HepG2 (cell line): ENCODE measurements around the gene P2RX5. TPM values are rescaled to one million over a fixed set of nuclear protein-coding genes. Genes with fewer than 3 reads are reported as not detected.

Source experiments
- FOXK2 ChIP-seq: fragments of 450-650 bp; IDR thresholded peaks from 2 replicates; pipeline ENCODE4 v1.6.1; 2016
- HNRNPH1 ChIP-seq: fragments of 200-400 bp; formaldehyde crosslinking; optimal IDR thresholded peaks from 2 replicates; pipeline ENCODE3; 2017; ENCODE audit warnings: mild to moderate bottlenecking, low read depth, low read length
- HNRNPLL ChIP-seq: fragments of 200-400 bp; formaldehyde crosslinking; IDR thresholded peaks from 2 replicates; pipeline ENCODE4 v1.6.1; 2017; ENCODE audit warnings: mild to moderate bottlenecking, low read depth, low read length; ENCODE audit not compliant: poor library complexity, severe bottlenecking
- IKZF1 ChIP-seq: fragments of 450-650 bp; IDR thresholded peaks from 2 replicates; pipeline ENCODE4 v1.7.1; 2016
- KLF11 ChIP-seq: IDR thresholded peaks from 2 replicates; pipeline ENCODE4 v1.6.1; 2016; ENCODE audit warnings: missing compliant biosample characterization
- REPIN1 ChIP-seq: sonication (generic); formaldehyde crosslinking; IDR thresholded peaks from 2 replicates; pipeline ENCODE4 v1.8.0; 2022; ENCODE audit warnings: missing genetic modification reagents, low read depth, mild to moderate bottlenecking, borderline replicate concordance
- SRSF1 ChIP-seq: fragments of 200-400 bp; formaldehyde crosslinking; optimal IDR thresholded peaks from 2 replicates; pipeline ENCODE3; 2017; ENCODE audit warnings: mild to moderate bottlenecking, low read depth, low read length, moderate library complexity
- ZFP36L1 ChIP-seq: sonication (generic); formaldehyde crosslinking; IDR thresholded peaks from 2 replicates; pipeline ENCODE4 v1.8.0; 2022; ENCODE audit warnings: mild to moderate bottlenecking, missing genetic modification reagents, moderate library complexity
- ZFY ChIP-seq: sonication (generic); formaldehyde crosslinking; IDR thresholded peaks from 2 replicates; pipeline ENCODE4 v1.4.0; 2020; ENCODE audit warnings: missing genetic modification reagents
- ZIK1 ChIP-seq: sonication (generic); formaldehyde crosslinking; IDR thresholded peaks from 2 replicates; pipeline ENCODE4 v1.5.0; 2020; ENCODE audit warnings: mild to moderate bottlenecking, low read depth, missing genetic modification reagents, borderline replicate concordance
- ZMYM4 ChIP-seq: sonication (generic); formaldehyde crosslinking; IDR thresholded peaks from 2 replicates; pipeline ENCODE4 v1.8.1; 2023; ENCODE audit warnings: mild to moderate bottlenecking, missing genetic modification reagents
- ZNF138 ChIP-seq: sonication (generic); formaldehyde crosslinking; IDR thresholded peaks from 2 replicates; pipeline ENCODE4 v1.5.0; 2020; ENCODE audit warnings: mild to moderate bottlenecking, low read depth, missing genetic modification reagents
- ZNF205 ChIP-seq: IDR thresholded peaks from 2 replicates; pipeline ENCODE4 v1.6.1; 2018; ENCODE audit warnings: missing biosample characterization, missing genetic modification reagents
- ZNF230 ChIP-seq: sonication (generic); formaldehyde crosslinking; IDR thresholded peaks from 2 replicates; pipeline ENCODE4 v1.4.0; 2020; ENCODE audit warnings: mild to moderate bottlenecking, missing genetic modification reagents
- ZNF432 ChIP-seq: sonication (generic); formaldehyde crosslinking; IDR thresholded peaks from 2 replicates; pipeline ENCODE4 v1.5.0; 2020; ENCODE audit warnings: missing genetic modification reagents, mild to moderate bottlenecking, borderline replicate concordance
- ZNF510 ChIP-seq: sonication (generic); formaldehyde crosslinking; IDR thresholded peaks from 2 replicates; pipeline ENCODE4 v1.4.0; 2020; ENCODE audit warnings: low read depth, mild to moderate bottlenecking, missing genetic modification reagents
- ZSCAN9 ChIP-seq: IDR thresholded peaks from 2 replicates; pipeline ENCODE4 v1.6.1; 2016; ENCODE audit warnings: borderline replicate concordance
- polyA plus RNA-seq, 8 experiments: library from polyadenylated mRNA; depleted of rRNA in 3 of 8; stranded (reverse) in 7 of 8; unstranded in 1 of 8; fragments of >200 nt; fragmentation: Illumina TruSeq in 4 of 8; extraction: Trizol in 4 of 8; gene quantifications; 2 replicates each; pipeline versions ENCODE4 v1.2.1 to v1.2.3, GENCODE V29; 2011 to 2016; ENCODE audit warnings: low read depth in 4 of 8, missing spikeins in 1 of 8, mixed read lengths in 1 of 8; ENCODE audit not compliant: insufficient read depth in 1 of 8
- total RNA-seq, 5 experiments: library from RNA; depleted of rRNA; stranded (reverse); fragments of >200 nt; fragmentation: Illumina TruSeq; extraction: Trizol; gene quantifications; 2 replicates each; pipeline ENCODE4 v1.2.3, GENCODE V29; 2016; ENCODE audit warnings: low read depth in 1 of 5
- TF ChIP-seq, protein P1 (sequence below): IDR thresholded peaks from 2 replicates; pipeline ENCODE4 v1.6.1; 2016
- TF ChIP-seq, protein P2 (sequence below): sonication (generic); formaldehyde crosslinking; IDR thresholded peaks from 2 replicates; pipeline ENCODE4 v1.4.0; 2020; ENCODE audit warnings: missing genetic modification reagents, borderline replicate concordance
- TF ChIP-seq, protein P3 (sequence below): IDR thresholded peaks from 2 replicates; pipeline ENCODE4 v1.6.1; 2016; ENCODE audit warnings: mild to moderate bottlenecking, missing biosample characterization, missing genetic modification reagents
- TF ChIP-seq, protein P4 (sequence below): sonication (generic); formaldehyde crosslinking; IDR thresholded peaks from 2 replicates; pipeline ENCODE4 v1.5.0; 2020; ENCODE audit warnings: missing genetic modification reagents
- TF ChIP-seq, protein P5 (sequence below): sonication (generic); formaldehyde crosslinking; IDR thresholded peaks from 2 replicates; pipeline ENCODE4 v1.8.1; 2023; ENCODE audit warnings: mild to moderate bottlenecking, inconsistent platforms, moderate library complexity, missing genetic modification reagents, borderline replicate concordance
- TF ChIP-seq, protein P6 (sequence below): sonication (generic); formaldehyde crosslinking; IDR thresholded peaks from 2 replicates; pipeline ENCODE4 v1.5.1; 2020; ENCODE audit warnings: missing genetic modification reagents, mild to moderate bottlenecking, borderline replicate concordance

Gene P2RX5
- total and polyA plus RNA-seq, 2 of the 13 experiments (the other 11 are each of a cell fraction or from before 2014, with no cell fraction given) = 0.95 to 1.7 TPM

DNA sequence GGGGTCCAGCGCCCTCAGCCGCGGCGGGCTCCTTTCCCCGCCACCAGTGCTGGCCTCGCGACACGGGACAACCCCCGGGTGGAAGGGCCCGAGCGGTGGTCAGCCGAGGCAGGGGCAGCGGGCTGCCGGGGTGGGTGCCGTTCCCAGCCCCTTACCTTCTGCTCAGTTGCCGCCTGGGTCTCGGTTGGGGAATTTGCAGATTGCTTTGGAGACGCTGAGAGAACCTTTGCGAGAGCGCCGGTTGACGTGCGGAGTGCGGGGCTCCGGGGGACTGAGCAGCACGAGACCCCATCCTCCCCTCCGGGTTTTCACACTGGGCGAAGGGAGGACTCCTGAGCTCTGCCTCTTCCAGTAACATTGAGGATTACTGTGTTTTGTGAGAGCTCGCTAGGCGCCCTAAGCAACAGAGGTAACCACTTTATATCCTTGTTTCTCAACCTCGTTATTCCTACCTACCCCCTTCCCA, 59.0 kb downstream of the P2RX5 start (continued):
- TF ChIP-seq, protein P1, sequence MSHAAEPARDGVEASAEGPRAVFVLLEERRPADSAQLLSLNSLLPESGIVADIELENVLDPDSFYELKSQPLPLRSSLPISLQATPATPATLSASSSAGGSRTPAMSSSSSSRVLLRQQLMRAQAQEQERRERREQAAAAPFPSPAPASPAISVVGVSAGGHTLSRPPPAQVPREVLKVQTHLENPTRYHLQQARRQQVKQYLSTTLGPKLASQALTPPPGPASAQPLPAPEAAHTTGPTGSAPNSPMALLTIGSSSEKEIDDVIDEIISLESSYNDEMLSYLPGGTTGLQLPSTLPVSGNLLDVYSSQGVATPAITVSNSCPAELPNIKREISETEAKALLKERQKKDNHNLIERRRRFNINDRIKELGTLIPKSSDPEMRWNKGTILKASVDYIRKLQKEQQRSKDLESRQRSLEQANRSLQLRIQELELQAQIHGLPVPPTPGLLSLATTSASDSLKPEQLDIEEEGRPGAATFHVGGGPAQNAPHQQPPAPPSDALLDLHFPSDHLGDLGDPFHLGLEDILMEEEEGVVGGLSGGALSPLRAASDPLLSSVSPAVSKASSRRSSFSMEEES = no peak
- TF ChIP-seq, protein P2, sequence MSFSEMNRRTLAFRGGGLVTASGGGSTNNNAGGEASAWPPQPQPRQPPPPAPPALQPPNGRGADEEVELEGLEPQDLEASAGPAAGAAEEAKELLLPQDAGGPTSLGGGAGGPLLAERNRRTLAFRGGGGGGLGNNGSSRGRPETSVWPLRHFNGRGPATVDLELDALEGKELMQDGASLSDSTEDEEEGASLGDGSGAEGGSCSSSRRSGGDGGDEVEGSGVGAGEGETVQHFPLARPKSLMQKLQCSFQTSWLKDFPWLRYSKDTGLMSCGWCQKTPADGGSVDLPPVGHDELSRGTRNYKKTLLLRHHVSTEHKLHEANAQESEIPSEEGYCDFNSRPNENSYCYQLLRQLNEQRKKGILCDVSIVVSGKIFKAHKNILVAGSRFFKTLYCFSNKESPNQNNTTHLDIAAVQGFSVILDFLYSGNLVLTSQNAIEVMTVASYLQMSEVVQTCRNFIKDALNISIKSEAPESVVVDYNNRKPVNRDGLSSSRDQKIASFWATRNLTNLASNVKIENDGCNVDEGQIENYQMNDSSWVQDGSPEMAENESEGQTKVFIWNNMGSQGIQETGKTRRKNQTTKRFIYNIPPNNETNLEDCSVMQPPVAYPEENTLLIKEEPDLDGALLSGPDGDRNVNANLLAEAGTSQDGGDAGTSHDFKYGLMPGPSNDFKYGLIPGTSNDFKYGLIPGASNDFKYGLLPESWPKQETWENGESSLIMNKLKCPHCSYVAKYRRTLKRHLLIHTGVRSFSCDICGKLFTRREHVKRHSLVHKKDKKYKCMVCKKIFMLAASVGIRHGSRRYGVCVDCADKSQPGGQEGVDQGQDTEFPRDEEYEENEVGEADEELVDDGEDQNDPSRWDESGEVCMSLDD (CRISPR knock-in tag) = no peak
- no peak for TF ChIP-seq IKZF1
- TF ChIP-seq ZSCAN9 = 0 out of 2 replicates have a peak, but pooled peaks have one; percentile 3
- no peak for TF ChIP-seq ZFP36L1 (CRISPR knock-in tag)
- TF ChIP-seq ZNF510 (CRISPR knock-in tag) = no peak
- TF ChIP-seq ZNF230 (CRISPR knock-in tag) = peak; percentile 54; the same call in 1 of the 2 replicates
- TF ChIP-seq REPIN1 (CRISPR knock-in tag) = no peak
- TF ChIP-seq, protein P3, sequence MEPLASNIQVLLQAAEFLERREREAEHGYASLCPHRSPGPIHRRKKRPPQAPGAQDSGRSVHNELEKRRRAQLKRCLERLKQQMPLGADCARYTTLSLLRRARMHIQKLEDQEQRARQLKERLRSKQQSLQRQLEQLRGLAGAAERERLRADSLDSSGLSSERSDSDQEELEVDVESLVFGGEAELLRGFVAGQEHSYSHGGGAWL (CRISPR knock-in tag) = no peak
- TF ChIP-seq, protein P4, sequence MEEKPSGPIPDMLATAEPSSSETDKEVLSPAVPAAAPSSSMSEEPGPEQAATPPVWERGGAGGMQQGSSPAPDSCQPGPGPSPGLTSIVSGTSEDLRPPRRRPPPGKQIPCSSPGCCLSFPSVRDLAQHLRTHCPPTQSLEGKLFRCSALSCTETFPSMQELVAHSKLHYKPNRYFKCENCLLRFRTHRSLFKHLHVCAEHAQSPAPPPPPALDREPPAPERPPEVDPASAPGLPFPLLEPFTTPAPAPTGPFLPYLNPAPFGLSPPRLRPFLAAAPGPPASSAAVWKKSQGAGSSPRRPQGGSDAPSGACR = no peak
- TF ChIP-seq KLF11 (CRISPR knock-in tag) = no peak
- no peak for TF ChIP-seq HNRNPLL
- no peak for TF ChIP-seq SRSF1
- no peak for TF ChIP-seq ZMYM4
- TF ChIP-seq ZIK1 (CRISPR knock-in tag) = no peak
- TF ChIP-seq ZNF205 = no peak
- TF ChIP-seq, protein P5, sequence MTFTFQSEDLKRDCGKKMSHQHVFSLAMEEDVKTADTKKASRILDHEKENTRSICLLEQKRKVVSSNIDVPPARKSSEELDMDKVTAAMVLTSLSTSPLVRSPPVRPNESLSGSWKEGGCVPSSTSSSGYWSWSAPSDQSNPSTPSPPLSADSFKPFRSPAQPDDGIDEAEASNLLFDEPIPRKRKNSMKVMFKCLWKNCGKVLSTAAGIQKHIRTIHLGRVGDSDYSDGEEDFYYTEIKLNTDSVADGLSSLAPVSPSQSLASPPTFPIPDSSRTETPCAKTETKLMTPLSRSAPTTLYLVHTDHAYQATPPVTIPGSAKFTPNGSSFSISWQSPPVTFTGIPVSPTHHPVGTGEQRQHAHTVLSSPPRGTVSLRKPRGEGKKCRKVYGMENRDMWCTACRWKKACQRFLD (CRISPR knock-in tag) = 0 out of 2 replicates have a peak, but pooled peaks have one; percentile 57
- TF ChIP-seq ZNF432 = no peak
- no peak for TF ChIP-seq HNRNPH1
- TF ChIP-seq, protein P6, sequence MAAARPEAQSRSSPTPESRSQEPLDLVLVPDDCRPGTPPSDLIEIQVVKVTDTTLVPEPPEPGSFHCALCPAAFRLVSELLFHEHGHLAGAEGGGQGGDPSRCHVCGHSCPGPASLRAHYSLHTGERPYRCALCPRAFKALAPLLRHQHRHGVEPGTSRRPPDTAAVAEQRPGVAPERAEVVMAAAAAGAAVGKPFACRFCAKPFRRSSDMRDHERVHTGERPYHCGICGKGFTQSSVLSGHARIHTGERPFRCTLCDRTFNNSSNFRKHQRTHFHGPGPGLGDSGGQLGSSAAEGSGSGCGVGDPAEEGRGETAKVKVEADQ (CRISPR knock-in tag) = no peak
- peak; percentile 32; the same call in 1 of the 2 replicates for TF ChIP-seq ZFY
- TF ChIP-seq FOXK2 = no peak
- TF ChIP-seq ZNF138 (CRISPR knock-in tag) = no peak
